GM19395 (cell line): ENCODE measurements around the gene ZBTB47.

Experiments
- ATAC-seq: cut with Tn5 transposase; IDR thresholded peaks from one replicate; pipeline ENCODE4 v1.9.1; 2021; ENCODE audit warnings: mild to moderate bottlenecking, moderate library complexity; ENCODE audit not compliant: unreplicated experiment

The ZBTB47 gene

DNA sequence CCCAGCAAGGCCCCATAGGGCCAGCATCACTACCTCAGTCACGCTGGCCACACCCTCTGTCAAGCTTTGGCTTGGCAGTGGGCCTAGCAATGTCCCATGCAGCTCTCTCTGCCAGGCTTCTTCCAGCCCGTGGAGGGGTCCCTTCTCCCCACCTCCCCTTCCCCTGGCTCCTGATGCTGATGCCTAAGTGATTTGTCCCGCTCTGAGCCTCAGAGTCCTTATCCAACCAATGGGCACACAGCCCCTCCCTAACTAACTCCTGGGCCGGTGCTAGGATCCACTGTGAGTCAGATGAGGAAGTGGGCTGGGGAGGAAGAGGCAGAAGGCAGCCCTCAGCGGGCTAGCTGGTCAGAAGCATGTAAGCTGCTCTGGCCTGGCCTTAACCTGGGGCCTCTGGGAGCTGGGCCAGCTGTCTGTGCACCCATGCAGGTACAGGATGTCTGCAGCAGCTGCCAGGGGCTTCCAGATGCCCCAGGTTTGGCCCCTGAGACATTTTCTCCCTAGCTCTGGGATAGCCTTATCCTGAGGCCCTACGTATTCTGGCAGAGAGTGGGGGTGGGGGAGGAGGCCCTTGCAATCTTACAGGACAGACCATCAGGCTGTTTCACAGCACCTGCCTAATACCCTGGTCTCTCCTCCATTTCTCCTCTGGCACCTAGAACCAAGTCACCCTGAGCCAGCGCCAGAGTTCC, 740 bp upstream of the ZBTB47 start:
- ATAC-seq: peak; percentile 70

GRCh38 chr3:42653303-42653559, 266 bp upstream of the ZBTB47 start:
- ATAC-seq: no peak

GRCh38 chr3:42654331-42655201, 1.1 kb downstream of the ZBTB47 start:
- ATAC-seq: no peak

DNA sequence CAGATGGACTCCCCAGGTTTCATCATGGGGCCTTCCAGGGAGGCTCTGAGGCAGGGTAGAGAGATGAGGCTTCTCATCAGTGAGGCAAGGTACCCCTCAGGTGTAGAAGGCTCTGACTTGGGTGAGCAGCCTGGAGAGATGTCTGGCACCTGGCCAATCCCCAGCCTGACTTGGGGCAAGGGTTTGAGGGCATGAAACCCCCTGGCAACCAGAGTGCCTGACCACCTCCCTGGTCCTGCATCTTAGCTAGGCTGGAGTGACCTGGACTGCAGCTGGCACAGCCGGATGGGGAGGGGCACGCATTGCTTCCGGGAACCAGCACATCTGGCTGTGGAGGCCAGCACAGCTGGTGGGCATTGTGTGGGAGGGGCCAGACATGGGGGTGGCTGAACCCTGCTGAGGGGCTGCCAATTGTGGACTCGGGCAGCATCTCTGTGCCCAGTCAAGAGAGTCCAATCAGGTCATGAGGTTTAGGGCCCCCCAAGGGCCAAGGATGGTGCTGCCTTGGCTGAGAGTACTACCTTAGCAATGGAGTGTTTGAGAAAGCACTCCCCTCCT, 1.9 kb downstream of the ZBTB47 start:
- ATAC-seq: no peak

- no peak for ATAC-seq
Measured at GRCh38 chr3:42655980-42656679, 2.6 kb downstream of the ZBTB47 start.

DNA sequence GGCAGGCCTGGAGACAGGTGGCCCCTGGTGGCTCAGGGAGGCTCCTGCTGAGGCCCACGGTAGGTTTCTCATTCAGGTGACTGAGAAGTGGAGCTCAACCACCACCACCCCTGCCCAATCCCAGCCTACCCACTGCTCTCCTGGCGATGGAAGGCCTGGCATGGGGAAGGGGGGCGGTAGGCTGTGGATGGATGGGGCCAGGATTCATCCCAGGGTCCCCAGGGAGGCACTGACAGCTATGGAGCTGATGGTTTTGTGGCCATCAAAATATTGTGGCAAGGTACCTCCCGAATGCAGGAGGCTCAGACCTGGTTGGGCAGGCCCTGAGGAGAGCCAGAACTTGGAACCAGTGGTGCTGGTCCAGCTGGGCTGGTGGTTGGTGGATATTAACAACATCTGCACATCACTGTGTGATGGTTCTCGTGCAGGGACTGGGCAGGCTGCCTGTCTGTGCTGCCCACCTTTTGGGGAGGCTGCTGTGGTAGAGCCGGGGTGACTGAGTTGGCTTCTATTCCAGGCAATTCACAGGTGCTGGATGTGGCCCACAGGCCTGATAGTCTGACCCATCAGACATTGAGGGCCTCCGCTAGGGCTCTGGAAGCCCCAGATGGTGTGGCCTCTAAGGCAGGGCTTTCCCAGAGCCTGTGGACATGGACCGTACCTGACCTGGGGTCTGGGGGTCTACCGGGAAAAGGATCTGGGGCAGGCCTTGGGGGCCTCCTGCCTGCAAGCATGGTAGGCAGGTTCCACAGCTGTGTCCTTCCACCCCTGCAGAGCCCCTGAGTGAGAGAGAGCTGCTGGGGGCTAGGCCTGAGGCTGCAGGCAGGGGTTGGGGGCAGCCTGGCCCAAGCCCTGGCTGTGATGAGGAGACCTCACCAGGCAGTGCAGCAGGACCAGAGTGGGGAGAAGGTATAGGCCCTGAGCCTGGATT, 3.4 kb downstream of the ZBTB47 start:
- ATAC-seq: no peak

GRCh38 chr3:42657675-42658074, 4.2 kb downstream of the ZBTB47 start:
- no peak for ATAC-seq

DNA sequence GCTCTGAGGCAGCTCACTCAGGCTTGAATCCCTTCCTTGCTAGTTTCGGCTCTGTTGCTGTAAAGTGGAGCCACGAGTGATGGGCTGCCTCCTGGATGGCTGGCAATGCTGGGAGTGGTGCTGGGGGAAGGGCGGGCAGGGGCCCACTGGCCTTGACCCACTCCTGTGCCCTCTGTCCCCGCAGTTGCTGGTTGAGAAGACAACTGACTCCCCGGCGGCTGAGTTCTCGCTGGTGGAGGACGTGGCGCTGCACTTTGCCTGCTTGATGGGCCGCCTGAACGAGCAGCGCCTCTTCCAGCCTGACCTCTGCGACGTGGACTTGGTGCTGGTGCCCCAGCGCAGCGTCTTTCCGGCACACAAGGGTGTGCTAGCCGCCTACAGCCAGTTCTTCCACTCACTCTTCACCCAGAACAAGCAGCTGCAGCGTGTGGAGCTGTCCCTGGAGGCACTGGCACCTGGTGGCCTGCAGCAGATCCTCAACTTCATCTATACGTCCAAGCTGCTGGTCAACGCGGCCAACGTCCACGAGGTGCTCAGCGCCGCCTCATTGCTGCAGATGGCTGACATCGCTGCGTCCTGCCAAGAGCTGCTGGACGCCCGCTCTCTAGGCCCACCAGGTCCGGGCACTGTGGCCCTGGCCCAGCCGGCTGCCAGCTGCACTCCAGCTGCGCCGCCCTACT, 4.7 kb downstream of the ZBTB47 start:
- no peak for ATAC-seq

- no peak for ATAC-seq
Measured at GRCh38 chr3:42658771-42659390, 5.4 kb downstream of the ZBTB47 start.

- no peak for ATAC-seq
Measured at GRCh38 chr3:42659451-42660130, 6.1 kb downstream of the ZBTB47 start.

DNA sequence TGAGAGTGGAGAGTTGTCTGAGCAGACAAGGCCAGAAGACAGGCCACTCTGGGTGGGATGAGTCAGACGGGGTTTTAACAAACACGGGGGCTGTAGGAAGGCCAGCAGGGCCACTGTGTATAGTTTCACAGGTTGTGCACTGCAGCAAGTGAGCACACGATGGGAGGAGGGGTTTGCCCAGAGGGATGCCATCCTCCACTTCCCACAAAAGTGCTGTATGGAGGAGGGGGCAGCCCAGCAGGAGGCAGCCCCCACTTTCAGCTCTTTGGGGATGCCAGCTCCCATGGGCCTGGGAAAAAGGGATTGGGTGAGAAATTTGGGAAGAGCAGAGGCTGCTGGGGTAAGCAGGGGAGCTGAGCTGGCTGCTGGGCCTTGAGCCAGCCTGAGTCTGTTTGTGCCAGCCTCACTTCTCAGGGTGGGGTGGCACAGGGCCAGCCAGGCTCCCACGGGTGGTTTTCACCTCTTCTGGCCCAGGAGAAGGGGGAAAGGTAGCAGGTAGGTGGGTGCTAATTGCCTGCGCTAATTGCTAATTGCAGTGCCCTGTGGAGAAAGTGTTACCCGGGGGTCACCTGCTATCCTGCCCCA, 6.7 kb downstream of the ZBTB47 start:
- ATAC-seq: no peak

DNA sequence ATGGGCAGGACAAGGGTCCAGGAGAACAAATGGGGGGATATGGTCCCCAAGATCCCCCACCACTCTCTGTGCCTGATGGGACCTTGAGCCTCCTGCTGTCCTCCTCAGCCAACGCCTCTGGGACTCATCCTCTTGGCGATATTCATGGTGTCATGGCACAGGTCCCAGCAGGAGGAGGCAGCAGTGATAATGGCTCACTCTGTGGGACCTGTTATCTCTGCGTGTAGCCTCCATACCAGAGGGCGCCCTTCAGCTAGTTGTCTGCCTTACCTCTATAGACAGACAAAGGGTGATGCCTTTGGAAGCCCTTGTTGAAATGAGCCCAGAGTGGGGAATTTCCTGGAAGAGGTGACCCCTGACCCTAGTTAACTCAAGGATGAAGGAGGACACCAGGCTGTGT, 7.4 kb downstream of the ZBTB47 start:
- no peak for ATAC-seq

- no peak for ATAC-seq
Measured at GRCh38 chr3:42661593-42662022, 8.1 kb downstream of the ZBTB47 start.

- ATAC-seq: no peak
Measured at GRCh38 chr3:42662037-42662812, 8.7 kb downstream of the ZBTB47 start.

- ATAC-seq: no peak
Measured at GRCh38 chr3:42662813-42663535, 9.5 kb downstream of the ZBTB47 start.

DNA sequence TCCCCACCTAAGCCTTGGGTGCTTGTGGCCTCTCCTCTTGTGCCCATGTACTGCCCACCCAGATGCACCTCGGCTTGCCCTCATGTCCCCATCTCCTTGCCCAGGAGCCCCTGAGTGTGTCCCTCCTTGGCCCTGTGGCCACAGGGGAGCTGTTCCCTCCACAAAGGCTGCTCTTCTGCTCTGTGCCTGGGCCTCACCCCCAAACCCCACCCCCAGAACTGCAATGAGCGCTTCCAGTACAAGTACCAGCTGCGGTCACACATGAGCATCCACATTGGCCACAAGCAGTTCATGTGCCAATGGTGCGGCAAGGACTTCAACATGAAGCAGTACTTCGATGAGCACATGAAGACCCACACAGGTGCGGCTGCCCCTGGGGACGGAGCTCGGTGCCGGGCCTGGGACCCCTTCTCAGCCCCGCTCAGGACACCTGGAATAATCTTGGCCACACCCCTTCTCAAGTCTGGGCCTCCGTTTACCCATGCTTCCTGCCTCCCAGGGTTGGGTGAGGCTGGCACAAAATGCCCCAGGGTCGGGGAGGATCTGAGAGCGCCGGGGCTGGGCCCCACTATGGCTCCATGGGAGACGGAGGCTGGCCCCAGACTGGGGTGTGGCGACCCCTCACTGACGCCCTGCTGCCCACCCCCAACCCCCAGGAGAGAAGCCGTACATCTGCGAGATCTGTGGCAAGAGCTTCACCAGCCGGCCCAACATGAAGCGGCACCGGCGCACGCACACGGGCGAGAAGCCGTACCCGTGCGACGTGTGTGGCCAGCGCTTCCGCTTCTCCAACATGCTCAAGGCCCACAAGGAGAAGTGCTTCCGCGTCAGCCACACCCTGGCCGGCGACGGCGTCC, 10.3 kb downstream of the ZBTB47 start:
- no peak for ATAC-seq
